H1 (cell line): ENCODE measurements around the gene GPR45.

Source experiments
- HDAC2 ChIP-seq, 2 experiments: fragments of 300-600 bp in 1 of 2; sonication (generic) in 1 of 2; IDR thresholded peaks; 2 replicates each; pipeline ENCODE4 v1.6.1; 2011 to 2012; ENCODE audit warnings: low read depth in 2 of 2, low read length in 2 of 2, mild to moderate bottlenecking in 2 of 2, moderate library complexity in 2 of 2, borderline replicate concordance in 1 of 2, inconsistent platforms in 1 of 2
- TF ChIP-seq, protein P1 (sequence below), 3 experiments: IDR thresholded peaks; 1 replicate in 2 of 3; 2 replicates in 1 of 3; pipeline versions ENCODE4 v1.5.1 to v1.6.1; 2011; ENCODE audit warnings: low read length in 3 of 3, mild to moderate bottlenecking in 3 of 3, inconsistent platforms in 2 of 3, low read depth in 1 of 3, moderate library complexity in 1 of 3; ENCODE audit not compliant: insufficient read depth in 1 of 3; ENCODE audit errors: control extremely low read depth in 1 of 3

DNA sequence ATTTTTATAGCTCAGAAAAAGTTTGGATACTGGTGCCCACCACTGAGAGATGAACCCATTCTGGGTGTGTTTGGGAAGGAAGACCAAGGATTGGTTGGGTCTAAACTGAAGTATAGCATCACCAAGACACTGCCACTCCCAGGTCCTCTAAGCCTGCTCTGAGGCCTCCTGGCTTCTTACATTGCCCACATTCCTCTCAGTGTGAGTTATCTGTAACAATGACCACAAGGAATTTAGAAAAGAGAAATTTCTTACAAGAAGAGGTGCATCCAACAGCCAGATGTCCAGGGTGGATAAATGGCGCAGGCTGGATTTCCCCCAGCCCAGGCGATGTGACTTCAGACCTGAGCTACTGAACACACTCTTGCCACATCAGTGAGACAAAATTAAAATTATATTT, 1.6 kb upstream of the GPR45 start:
- TF ChIP-seq, protein P1, sequence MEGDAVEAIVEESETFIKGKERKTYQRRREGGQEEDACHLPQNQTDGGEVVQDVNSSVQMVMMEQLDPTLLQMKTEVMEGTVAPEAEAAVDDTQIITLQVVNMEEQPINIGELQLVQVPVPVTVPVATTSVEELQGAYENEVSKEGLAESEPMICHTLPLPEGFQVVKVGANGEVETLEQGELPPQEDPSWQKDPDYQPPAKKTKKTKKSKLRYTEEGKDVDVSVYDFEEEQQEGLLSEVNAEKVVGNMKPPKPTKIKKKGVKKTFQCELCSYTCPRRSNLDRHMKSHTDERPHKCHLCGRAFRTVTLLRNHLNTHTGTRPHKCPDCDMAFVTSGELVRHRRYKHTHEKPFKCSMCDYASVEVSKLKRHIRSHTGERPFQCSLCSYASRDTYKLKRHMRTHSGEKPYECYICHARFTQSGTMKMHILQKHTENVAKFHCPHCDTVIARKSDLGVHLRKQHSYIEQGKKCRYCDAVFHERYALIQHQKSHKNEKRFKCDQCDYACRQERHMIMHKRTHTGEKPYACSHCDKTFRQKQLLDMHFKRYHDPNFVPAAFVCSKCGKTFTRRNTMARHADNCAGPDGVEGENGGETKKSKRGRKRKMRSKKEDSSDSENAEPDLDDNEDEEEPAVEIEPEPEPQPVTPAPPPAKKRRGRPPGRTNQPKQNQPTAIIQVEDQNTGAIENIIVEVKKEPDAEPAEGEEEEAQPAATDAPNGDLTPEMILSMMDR (IDR thresholded peaks at IDR 0.05; ENCODE audit: control extremely low read depth in 1 of 3, insufficient read depth in 1 of 3, low read depth in 1 of 3, low read length in 3 of 3), result no peak
- no peak for TF ChIP-seq HDAC2 (IDR thresholded peaks at IDR 0.05; ENCODE audit: borderline replicate concordance in 1 of 2, low read depth in 2 of 2, low read length in 2 of 2)
